NT2/D1 (cell line): ENCODE measurements around the gene TMEM163.

Experiments used
- SUZ12 ChIP-seq: IDR thresholded peaks from 2 replicates; pipeline ENCODE4 v1.6.1; 2011; ENCODE audit not compliant: insufficient read length, insufficient read depth; ENCODE audit errors: extremely low read depth
- YY1 ChIP-seq: IDR thresholded peaks from 2 replicates; pipeline ENCODE4 v1.6.1; 2011; ENCODE audit not compliant: insufficient read length, insufficient read depth
- ZNF274 ChIP-seq: IDR thresholded peaks from 2 replicates; pipeline ENCODE4 v1.6.1; 2011; ENCODE audit warnings: mild to moderate bottlenecking, low read depth, low read length

DNA sequence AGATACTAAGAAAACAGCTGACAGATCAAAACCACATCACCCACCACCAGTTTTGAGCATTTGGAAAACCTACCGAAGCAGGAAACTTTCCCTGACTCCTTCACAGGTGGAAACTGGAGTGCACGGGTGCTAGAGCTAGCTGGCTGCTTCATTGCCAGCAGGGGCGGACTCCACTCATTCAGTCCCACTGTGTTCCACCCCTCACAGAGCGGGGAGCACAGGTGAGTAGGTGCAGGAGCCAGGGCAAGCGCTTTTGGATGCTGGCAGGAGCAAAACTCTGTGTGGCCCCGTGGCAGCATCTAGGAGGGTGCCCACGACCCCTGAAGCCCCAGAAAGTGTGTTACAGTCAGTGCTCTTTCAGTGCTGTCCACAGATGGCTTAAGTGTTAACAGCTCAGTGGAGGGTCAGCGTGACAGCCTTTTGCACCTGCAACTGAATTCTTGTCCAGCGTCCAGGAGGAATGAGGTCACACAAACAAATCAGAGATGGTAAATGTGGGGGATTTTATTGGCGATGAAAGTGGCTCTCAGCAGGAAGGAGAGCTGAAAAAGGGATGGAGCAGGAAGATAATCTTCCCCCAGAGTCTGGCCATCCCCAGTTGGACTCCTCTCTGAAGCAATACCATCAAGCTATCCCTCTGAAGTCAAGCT, 71.1 kb downstream of the TMEM163 start:
- TF ChIP-seq ZNF274 (no peak), YY1 (no peak), SUZ12 (no peak)
